AG10803 (cell line): ENCODE measurements around the gene TTC24.
"Not testable (repeated sequence)": the region's sequence is repeated elsewhere in the genome, so short reads cannot be mapped to it uniquely, and the experiment has no call there.

Experiments used
- DNase-seq: peaks from one replicate; pipeline ENCODE4 v3.0.0; 2010; ENCODE audit warnings: low read depth
- H3K4me3 ChIP-seq: 2 replicates; pipeline ENCODE4 v1.5.1; 2011; ENCODE audit warnings: mild to moderate bottlenecking, low read length, control low read depth
- TF ChIP-seq, protein P1 (sequence below): conservative IDR thresholded peaks from 2 replicates; pipeline ENCODE4 v1.5.1; 2011; ENCODE audit warnings: mild to moderate bottlenecking, low read length, control low read depth, inconsistent platforms

Gene TTC24

DNA sequence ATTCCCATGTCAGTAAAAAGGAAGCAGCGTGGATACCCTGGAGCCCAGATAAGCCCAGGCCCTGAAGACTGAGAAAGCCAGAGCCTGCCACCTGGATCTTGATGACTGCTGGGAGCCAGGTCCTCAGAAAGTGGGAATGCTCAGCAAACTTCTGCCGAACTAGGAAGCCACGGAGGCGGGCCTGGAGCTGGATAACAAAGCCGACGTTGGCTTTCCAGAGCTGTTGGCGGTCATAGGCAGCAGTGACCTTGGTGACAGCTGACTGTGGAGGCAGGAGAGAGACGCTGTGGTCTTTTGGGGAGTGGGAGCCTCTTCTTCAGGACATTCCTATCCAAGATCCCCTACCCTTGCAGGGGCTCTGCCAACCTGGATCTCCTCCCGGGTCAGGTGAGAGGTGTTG, 31.5 kb upstream of the TTC24 start:
- TF ChIP-seq, protein P1, sequence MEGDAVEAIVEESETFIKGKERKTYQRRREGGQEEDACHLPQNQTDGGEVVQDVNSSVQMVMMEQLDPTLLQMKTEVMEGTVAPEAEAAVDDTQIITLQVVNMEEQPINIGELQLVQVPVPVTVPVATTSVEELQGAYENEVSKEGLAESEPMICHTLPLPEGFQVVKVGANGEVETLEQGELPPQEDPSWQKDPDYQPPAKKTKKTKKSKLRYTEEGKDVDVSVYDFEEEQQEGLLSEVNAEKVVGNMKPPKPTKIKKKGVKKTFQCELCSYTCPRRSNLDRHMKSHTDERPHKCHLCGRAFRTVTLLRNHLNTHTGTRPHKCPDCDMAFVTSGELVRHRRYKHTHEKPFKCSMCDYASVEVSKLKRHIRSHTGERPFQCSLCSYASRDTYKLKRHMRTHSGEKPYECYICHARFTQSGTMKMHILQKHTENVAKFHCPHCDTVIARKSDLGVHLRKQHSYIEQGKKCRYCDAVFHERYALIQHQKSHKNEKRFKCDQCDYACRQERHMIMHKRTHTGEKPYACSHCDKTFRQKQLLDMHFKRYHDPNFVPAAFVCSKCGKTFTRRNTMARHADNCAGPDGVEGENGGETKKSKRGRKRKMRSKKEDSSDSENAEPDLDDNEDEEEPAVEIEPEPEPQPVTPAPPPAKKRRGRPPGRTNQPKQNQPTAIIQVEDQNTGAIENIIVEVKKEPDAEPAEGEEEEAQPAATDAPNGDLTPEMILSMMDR = no peak
- DNase-seq = no peak
- H3K4me3 ChIP-seq = no peak overlapping the region

DNA sequence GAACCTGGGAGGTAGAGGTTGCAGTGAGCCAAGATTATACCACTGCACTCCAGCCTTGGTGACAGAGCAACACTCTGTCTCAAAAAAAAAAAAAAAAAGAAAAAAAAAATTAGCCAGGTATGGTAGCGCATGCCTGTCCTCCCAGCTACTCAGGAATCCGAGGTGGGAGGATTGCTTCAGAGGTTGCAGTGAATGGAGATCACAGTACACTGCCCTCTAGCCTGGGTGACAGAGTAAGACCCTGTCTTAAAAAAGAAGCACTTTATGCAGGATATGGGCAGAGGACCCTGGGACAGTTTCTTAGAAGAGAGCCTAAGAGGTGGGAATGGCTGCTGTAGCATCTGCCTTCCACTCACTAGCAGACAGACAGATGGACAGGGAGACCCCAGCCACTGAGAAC, 30.1 kb upstream of the TTC24 start:
- no peak for DNase-seq
- no peak overlapping the region for H3K4me3 ChIP-seq
- TF ChIP-seq, protein P1 = no peak; the same call in 1 of the 2 replicates

DNA sequence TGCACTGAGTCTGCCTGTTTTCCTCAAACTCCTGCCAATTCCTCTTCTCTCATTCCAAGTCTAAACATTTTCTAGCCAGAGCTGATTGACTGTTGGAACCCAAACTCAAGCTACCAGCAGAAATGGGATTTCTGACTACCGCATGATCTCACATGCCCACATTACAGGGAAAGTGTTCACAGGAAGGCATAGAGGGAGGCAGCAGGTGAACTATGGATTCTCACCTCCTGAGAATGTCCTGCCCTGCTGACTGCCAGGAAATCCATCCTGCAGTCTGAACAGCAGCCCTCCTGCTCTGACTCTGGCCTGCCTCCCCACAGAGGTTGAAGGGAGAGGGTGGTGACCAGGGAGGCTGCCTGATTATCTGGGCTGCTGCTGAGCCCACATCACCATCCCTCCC, 29.7 kb upstream of the TTC24 start:
- no peak for DNase-seq
- H3K4me3 ChIP-seq = no peak overlapping the region
- TF ChIP-seq, protein P1 = no peak

DNA sequence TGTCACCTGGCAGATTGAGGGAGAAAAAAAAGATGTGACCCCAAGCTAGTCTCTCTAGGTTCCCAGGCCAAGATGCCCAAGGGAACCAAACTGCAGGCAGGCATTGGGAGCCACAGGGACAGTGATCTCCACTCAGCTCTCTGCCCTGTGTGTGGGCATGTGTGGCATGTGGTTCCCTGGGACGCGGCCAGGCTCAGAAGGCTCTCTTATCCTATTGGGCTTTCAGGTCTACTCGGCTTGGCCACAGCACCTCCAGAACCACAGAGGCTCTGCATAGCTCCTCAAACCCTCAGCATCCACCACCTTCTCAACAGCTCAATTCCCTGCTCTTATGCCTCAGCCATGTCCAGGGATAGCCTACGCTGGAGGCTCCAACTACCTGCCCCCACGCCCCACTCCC, 29.2 kb upstream of the TTC24 start:
- DNase-seq = no peak
- TF ChIP-seq, protein P1 = no peak
- no peak overlapping the region for H3K4me3 ChIP-seq

DNA sequence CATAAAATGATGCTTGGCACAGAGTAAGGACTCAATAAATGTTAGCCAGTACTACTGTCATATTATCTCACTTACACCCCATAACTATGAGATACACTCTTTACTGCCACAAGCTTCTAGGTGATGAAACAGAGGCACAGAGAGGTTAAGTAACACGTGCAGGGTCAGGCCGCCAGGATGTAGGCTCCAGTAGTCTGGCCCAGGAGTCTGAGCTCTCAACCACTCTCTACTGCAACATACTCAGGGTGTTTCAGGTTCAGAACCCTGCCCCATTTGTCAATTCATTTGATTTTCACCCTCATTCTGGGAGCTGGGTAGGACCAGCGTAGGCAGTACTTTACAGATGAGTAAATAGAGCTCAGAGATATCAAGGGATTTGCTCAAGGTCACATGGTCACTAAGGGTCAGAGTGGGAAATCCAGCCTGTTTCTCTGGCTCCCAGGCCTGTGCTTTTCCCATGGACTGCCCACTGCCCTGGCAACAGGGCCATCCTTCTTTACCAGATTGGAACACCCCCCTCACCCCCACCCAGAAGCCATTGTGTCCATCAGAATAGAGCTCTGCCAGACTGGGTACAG, 28.4 kb upstream of the TTC24 start:
- H3K4me3 ChIP-seq = no peak overlapping the region
- no peak for DNase-seq
- TF ChIP-seq, protein P1 = no peak

DNA sequence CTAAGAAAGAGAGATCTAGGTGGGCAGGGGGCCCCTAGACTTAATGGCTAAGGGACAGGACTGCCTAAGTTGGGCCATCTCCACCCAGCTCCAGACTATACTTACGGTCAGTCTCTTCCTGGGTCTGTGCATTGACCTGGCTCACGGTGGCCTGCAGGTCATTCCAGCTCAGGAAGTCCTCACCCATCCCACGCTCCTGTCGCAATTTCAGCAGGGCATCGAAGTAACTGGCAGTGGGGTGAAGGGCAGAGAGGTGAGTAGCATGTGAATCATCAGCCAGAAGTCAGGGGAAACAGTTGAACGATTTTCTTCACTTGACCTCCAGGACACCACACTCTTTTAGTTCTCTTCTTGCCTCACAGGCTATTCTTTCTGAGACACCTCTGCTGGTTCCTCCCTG, 27.7 kb upstream of the TTC24 start:
- no peak overlapping the region for H3K4me3 ChIP-seq
- peak; percentile 15 for DNase-seq
- TF ChIP-seq, protein P1 = no peak

DNA sequence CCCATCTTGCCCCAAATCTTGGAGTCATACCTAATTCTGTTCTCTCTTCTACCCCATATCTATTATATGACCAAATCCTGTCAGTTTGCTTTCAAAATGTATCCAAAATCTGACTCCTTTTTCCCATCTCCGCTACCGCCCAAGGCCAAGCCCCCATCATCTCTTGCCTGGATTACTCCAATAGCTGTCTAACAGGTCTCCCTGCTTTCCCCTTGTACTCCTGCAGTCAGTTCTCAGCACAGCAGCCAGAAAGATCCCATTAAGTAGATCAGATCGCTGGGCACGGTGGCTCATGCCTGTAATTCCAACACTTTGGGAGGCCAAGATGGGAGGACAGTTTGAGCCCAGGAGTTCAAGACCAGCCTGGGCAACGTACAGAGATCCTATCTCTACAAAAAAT, 27.0 kb upstream of the TTC24 start:
- H3K4me3 ChIP-seq = no peak overlapping the region
- no peak for DNase-seq
- TF ChIP-seq, protein P1 = no peak

DNA sequence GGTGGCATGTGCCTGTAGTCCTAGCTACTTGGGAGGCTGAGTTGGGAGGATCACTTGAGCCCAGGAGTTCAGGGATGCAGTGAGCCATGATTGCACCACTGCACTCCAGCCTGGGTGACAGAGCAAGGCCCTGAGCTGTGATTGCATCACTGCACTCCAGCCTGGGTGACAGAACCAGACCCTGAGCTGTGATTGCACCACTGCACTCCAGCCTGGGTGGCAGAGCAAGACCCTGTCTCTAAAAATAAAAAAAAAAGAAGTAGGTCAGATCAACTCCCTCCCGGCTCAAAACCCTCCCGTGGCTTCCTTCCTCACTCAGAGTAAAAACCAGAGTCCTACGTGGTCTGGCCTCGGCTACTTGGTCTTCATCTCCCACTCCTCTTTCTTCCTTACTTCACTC, 26.6 kb upstream of the TTC24 start:
- not testable (repeated sequence) for DNase-seq, H3K4me3 ChIP-seq
